Testis (tissue), 5 donors: Measurements from ENCODE around the gene ZSWIM5. TPM values are rescaled to one million over a fixed set of nuclear protein-coding genes. Genes with fewer than 3 reads are reported as not detected.
"Not testable (repeated sequence)": the region's sequence is repeated elsewhere in the genome, so short reads cannot be mapped to it uniquely, and the experiment has no call there.

ENCODE experiments used
- DNase-seq: peaks from one replicate; pipeline ENCODE4 v3.0.0-alpha.2; 2019
- H3K27ac ChIP-seq, 2 donors: fragments of 200-600 bp; sonication (generic); one replicate each; pipeline ENCODE4 v1.5.1; 2019
- H3K27me3 ChIP-seq: fragments of 200-600 bp; sonication (generic); one replicate; pipeline ENCODE4 v1.5.1; 2019
- H3K36me3 ChIP-seq: fragments of 200-600 bp; sonication (generic); one replicate; pipeline ENCODE4 v1.5.1; 2017; ENCODE audit warnings: low read depth; ENCODE audit errors: missing control alignments
- H3K4me1 ChIP-seq: fragments of 200-600 bp; sonication (generic); one replicate; pipeline ENCODE4 v1.5.1; 2019
- H3K4me3 ChIP-seq, 2 donors: fragments of 200-600 bp; sonication (generic); one replicate each; pipeline ENCODE4 v1.5.1; 2017 to 2019
- H3K9me3 ChIP-seq: fragments of 200-600 bp; sonication (generic); one replicate; pipeline ENCODE4 v1.5.1; 2017
- POLR2A ChIP-seq: fragments of 450-650 bp; IDR thresholded peaks from one replicate; pipeline ENCODE4 v1.6.1; 2017; ENCODE audit warnings: antibody characterized with exemption, mild to moderate bottlenecking, moderate library complexity
- WGBS, 2 donors: methylation state at CpG; one replicate each; pipeline ENCODE4 v1.1.5; 2018; 5-methylcytosine and 5-hydroxymethylcytosine counted together
- intact Hi-C: fragments of 100-400 bp; cut with DNase I; formaldehyde crosslinking; loops from one replicate; pipeline ENCODE4 v1.15.1; 2023; ENCODE audit warnings: low total_unique reads
- long read RNA-seq, 2 donors: transcript quantifications; one replicate each; lab custom pipeline, GENCODE V29; 2026
- polyA plus RNA-seq: library from polyadenylated mRNA; stranded (reverse); fragments of 350-450 nt; fragmentation: Illumina TruSeq; extraction: RNeasy Lipid Tissue Mini Kit (QIAGEN cat#74804); gene quantifications from one replicate; pipeline ENCODE4 v1.2.3, GENCODE V29; 2014; ENCODE audit warnings: low read depth, low replicate concordance; ENCODE audit not compliant: insufficient read depth
- total RNA-seq, 2 donors: library from RNA; depleted of rRNA; stranded (reverse); fragments of >200 nt; gene quantifications; one replicate each; pipeline ENCODE4 v1.2.3, GENCODE V29; 2016
- TF ChIP-seq, protein P1 (sequence below), 3 experiments: fragments of 450-650 bp in 2 of 3; fragments of 200-600 bp in 1 of 3; sonication (generic) in 1 of 3; IDR thresholded peaks; one replicate each; pipeline ENCODE4 v1.5.1; 2016 to 2019; ENCODE audit warnings: antibody characterized with exemption in 3 of 3, mild to moderate bottlenecking in 2 of 3, moderate library complexity in 1 of 3

Gene ZSWIM5
- total RNA-seq (10 to 100 TPM; 13.7 to 19.5 TPM), polyA plus RNA-seq (8.8 TPM)
- long read RNA-seq, donor 1, full-length matches to known transcripts, result 2 of 2 reads
- long read RNA-seq, donor 1, partial matches to known transcripts, result 0 of 2 reads
- long read RNA-seq, donor 1, other reads (novel, unspliced or antisense), result 0 of 2 reads
- long read RNA-seq, donor 2, result 0 reads

DNA sequence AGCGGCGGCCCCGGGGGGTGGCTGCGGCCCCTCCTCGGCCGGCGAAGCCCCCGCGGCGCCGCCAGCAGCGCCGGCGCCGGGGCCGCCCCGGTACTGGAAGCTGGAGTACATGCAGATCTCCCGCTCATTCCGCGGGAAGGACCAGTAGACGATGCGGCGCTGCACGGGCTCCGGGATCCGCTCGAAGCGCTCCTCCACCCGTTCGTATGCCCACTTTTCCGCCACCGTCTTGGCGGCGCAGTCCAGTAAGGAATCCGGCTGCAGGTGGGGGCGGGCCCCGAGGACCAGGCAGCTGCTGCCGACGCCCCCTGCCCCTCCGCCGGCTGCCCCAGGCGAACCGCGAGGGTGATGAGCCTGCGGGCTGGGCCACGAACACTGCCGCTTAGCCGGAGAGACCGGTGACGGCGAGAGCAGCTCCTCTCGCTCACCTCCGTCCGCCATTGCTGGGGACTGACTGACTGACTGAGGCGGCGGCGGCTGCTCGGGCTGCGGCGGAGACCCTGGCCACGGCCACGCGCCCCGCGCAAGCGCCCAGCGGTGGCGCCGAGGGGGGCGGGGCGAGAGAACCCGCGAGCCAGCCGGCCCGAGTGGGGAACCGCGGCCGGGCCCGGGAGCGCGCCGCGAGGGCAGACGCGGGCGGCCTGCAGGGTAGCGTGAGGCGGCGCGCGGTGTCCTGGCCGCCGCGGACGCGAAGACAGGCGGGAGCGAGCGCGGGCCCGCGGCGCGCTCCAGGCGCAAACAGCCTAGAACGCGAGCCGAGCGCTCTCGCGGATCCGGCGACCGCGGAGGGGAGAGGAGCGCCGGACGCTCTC lies at the start of gene ZSWIM5:
Gene ZSWIM5, minus strand, starts transcription at position 696 of the 812 bp plus-strand sequence. Its CDS starts 255 bp downstream, at position 441.
- no peaks in the 10 kb centered on the region for H3K4me1 ChIP-seq
- H3K4me3 ChIP-seq, result peak within 1 kb of the TSS; percentile 78 to 90
- WGBS, 2 donors, result 0% methylated on average over 72 of the region's 118 CpGs; no CpG with 5 or more reads in 1 of the 2 donors
- no peak for TF ChIP-seq POLR2A
- H3K27ac ChIP-seq, result peak within 1 kb of the TSS; percentile 90 to 94
- intact Hi-C loops, result no loop called here
- DNase-seq, result peak; percentile 84
- H3K27me3 ChIP-seq, result no peaks in the 10 kb centered on the region
- H3K36me3 ChIP-seq, result no peaks in the 10 kb centered on the region
- H3K9me3 ChIP-seq, result no peaks in the 10 kb centered on the region

DNA sequence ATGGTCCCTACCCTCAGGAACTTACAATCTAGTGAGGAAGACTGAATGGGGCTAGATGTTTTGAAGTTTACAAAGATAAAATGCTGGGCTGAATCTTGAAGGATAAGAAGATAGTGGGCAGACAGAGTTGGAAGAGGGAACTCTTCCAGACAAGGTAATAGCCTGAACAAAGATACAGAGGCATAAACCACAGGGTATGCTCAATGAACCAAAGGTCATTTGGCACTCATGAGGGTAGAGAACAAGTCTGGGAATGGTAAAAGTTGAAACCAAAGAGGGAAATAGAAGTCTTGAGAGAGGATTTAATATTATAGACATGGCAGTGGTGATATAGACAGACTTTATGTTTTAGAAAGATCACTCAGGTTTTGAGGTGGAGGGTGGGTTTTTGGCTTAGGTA lies 48.1 kb upstream of the ZSWIM5 start:
- DNase-seq, result no peak
- intact Hi-C loops, result no loop called here

DNA sequence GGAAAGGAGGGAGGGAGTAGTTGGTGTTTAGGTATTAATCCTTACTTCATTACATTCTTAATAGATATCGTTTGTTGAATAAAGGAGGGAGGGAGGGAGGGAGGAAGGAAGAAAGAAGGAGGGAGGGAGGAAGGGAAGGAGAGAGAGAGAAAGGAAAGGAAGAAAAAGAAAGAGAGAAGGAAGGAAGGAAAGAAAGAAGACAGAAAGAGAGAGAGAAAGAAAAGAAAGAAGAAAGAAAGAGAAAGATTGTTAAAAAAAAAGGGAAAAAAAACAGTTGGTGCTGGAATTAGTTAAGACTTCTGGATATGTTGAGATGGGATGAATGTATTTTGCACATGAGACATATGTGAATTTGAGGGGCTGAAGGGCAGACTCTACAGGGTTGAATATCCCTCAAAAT lies 44.1 kb upstream of the ZSWIM5 start:
- intact Hi-C loops, result no loop called here

More for the DNA sequence above, 48.1 kb upstream of the ZSWIM5 start:
- Histone ChIP-seq H3K27ac (no peak overlapping the region), H3K9me3 (no peaks in the 10 kb centered on the region), H3K4me1 (no peaks in the 10 kb centered on the region), H3K27me3 (no peaks in the 10 kb centered on the region), H3K36me3 (no peaks in the 10 kb centered on the region), H3K4me3 (no peak overlapping the region)
- TF ChIP-seq, protein P1, sequence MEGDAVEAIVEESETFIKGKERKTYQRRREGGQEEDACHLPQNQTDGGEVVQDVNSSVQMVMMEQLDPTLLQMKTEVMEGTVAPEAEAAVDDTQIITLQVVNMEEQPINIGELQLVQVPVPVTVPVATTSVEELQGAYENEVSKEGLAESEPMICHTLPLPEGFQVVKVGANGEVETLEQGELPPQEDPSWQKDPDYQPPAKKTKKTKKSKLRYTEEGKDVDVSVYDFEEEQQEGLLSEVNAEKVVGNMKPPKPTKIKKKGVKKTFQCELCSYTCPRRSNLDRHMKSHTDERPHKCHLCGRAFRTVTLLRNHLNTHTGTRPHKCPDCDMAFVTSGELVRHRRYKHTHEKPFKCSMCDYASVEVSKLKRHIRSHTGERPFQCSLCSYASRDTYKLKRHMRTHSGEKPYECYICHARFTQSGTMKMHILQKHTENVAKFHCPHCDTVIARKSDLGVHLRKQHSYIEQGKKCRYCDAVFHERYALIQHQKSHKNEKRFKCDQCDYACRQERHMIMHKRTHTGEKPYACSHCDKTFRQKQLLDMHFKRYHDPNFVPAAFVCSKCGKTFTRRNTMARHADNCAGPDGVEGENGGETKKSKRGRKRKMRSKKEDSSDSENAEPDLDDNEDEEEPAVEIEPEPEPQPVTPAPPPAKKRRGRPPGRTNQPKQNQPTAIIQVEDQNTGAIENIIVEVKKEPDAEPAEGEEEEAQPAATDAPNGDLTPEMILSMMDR (IDR thresholded peaks at IDR 0.05), result no peak
- TF ChIP-seq POLR2A, result no peak

DNA sequence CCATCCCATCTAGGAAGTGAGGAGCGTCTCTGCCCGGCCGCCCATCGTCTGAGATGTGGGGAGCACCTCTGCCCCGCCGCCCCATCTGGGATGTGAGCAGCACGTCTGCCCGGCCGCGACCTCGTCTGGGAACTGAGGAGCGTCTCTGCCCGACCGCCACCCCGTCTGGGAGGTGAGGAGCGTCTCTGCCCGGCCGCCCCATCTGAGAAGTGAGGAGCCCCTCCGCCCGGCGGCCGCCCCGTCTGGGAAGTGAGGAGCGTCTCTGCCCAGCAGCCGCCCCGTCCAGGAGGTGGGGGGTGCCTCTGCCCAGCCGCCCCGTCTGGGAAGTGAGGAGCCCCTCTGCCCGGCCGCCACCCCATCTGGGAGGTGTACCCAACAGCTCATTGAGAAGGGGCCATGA lies 41.6 kb upstream of the ZSWIM5 start:
- H3K4me1 ChIP-seq, intact Hi-C loops, DNase-seq, H3K27ac ChIP-seq, H3K9me3 ChIP-seq, H3K27me3 ChIP-seq, H3K36me3 ChIP-seq: not testable (repeated sequence)
- H3K4me3 ChIP-seq, result peak overlapping the region in 1 of 2 donors; percentile 29
- WGBS, 2 donors, result 59 to 77% methylated on average over 30 of the region's 30 CpGs

More for the DNA sequence above, 44.1 kb upstream of the ZSWIM5 start:
- Histone ChIP-seq H3K27me3 (no peaks in the 10 kb centered on the region), H3K4me1 (no peaks in the 10 kb centered on the region), H3K9me3 (no peaks in the 10 kb centered on the region), H3K36me3 (no peaks in the 10 kb centered on the region), H3K4me3 (no peak overlapping the region), H3K27ac (no peak overlapping the region)
- DNase-seq, result no peak
- TF ChIP-seq POLR2A, result no peak
- TF ChIP-seq, protein P1 (IDR thresholded peaks at IDR 0.05), result no peak
- 0 to 3% methylated on average over 1 of the region's 1 CpG for WGBS, 2 donors

DNA sequence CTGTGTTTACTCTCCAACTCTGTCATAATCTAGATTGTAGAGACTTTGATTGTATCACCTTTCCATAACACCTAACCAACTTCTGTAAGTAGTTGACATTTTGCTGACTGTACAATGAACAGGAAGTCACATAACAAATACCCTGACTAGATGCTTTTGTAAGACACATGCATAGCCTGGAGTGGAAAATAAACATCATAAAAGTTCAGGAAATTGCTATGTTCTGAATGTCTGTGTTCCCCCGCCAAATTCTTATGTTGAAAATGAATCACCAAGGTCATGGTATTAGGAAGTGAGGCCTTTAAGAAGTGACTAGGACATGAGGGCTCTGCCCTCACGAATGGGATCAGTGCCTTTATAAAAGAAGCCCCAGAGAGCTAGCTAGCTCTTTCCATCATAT lies 40.4 kb upstream of the ZSWIM5 start:
- H3K4me3 ChIP-seq, result no peak overlapping the region
- intact Hi-C loops, result no loop called here
- TF ChIP-seq, protein P1 (IDR thresholded peaks at IDR 0.05), result no peak
- TF ChIP-seq POLR2A, result no peak
- H3K27ac ChIP-seq, result no peak overlapping the region
- WGBS, 2 donors, result 49 to 62% methylated on average over 2 of the region's 2 CpGs
- DNase-seq, result no peak
- H3K9me3 ChIP-seq, result no peaks in the 10 kb centered on the region
- no peaks in the 10 kb centered on the region for H3K27me3 ChIP-seq
- H3K36me3 ChIP-seq, result no peaks in the 10 kb centered on the region
- H3K4me1 ChIP-seq, result no peaks in the 10 kb centered on the region

DNA sequence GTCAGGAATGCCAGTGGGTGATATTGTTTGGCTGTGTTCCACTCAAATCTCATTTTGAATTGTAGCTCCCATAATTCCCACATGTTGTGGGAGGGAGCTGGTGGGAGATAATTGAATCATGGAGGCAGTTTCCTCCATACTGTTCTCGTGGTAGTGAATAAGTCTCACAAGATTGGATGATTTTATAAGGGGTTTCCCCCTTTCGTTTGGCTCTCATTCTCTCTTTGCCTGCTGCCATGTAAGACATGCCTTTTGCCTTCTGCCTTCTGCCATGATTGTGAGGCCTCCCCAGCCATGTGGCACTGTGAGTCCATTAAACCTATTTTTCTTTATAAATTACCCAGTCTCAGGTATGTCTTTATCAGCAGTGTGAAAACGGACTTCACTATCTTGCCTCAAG lies 40.0 kb upstream of the ZSWIM5 start:
- intact Hi-C loops, DNase-seq, H3K4me1 ChIP-seq, H3K4me3 ChIP-seq, H3K27me3 ChIP-seq, H3K9me3 ChIP-seq, H3K36me3 ChIP-seq: not testable (repeated sequence)
- 65 to 67% methylated on average over 3 of the region's 3 CpGs for WGBS, 2 donors
- H3K27ac ChIP-seq, result peak overlapping the region in 1 of 2 donors; percentile 4
